HuH-7 (cell line): ENCODE measurements around the gene TGFA.

Experiments used
- DNase-seq: peaks from one replicate; pipeline ENCODE4 v3.0.0; 2011; ENCODE audit warnings: low spot score

TGFA gene

DNA sequence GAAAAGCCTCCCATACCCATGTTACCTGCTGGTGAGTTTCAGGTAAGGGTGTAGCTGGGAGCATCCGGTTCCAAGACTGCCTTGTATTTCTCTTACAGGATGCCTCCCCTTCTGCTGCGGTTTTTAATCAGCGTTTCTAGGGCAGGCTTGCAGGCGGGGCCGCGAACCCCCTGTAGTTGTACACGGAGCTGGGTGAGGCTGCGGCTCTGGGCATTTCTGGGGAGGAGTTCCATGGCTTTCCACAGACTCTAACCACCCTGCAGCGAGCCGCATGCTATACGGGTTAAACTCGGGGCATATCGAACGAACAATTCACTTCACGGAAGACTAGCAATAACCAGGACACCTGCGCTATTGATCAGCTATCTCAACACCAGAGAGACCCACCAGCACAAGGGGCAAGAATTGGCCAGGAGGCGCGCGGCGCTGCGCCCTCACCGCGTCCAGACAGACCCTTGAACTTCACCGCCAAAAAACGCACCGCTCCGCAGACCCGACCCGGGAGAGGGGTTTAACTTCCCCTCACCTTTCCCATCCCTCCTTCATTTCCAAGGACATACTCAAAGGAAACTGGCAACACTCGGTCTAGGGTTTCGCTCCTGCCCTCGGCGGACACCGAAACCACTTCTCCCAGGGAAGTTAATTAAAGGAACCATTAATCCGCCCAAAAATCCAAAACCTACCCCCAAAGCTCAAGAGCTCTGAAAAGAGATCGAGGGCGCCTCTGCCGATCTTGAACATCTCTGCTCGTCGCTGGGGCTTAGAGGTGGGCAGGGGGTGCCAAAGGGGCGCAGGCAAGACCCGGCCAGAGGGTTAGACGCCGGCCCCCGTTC lies 909 bp downstream of the TGFA start:
- DNase-seq: no peak

DNA sequence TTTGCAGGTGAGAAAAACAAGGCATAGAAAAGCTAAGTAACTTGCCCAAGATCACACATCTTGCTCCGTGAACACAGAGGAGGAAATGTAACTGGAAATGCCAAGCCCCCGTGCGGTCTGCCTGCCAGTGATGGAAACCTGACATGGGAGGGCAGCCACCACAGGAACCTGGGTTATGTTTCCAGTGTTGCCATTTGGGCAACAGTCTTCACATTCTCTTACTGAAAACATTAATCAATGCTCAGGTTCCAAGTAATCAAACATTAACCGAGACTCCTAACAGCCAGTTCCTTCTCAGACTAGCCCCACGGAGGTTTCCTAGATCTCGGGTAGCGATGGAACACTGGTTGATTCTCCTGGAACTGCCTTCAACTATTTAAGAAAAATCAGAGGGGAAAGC lies 2.5 kb downstream of the TGFA start:
- no peak for DNase-seq

DNA sequence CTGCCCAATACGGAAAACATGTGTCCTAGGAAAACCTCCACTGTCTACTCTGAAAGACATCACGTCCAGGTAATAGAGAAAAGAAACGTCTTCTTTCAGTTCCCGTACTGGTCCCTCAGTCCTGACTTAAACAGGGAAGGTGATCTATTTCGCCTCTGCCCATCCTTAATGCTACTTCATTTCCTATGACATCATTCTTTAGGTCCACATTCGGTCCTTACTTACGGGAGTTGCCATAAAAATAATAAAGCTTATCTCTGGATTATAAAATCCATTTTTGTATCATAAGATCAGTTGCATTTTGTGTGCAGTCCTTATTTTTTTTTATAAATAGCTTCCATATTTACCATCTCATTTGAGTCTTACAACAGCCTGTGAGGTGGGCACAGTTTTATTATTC lies 3.7 kb downstream of the TGFA start:
- no peak for DNase-seq

DNA sequence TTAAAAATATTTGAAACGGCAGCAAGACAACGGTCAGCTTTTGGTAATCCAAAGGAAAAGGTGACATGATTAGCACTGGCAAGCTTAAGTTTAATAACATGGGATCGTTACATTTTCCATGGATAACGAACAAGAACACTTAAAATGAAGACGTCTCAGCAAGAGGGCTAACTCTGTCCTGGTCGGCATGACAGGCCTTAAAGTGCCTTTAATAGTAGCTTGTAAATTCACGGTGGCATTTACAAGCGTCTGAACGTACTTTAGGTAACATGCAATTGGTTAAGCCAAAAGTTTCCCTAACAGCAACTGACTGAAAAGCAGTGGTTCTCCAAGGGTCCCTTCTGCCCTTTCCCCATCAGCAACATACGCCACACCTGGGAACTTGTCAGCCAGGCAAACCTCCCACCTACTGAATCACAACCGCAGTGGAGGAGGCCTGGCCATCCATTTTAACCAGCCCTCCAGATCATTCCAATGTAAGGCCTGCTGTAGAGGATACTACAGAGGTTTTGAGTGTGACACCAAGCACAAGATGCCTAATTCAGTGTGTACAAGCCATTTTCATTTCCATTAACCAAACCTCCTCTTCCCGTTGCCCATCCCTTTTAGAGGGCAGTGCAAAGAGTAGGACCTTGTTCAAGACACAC lies 4.4 kb downstream of the TGFA start:
- no peak for DNase-seq

DNA sequence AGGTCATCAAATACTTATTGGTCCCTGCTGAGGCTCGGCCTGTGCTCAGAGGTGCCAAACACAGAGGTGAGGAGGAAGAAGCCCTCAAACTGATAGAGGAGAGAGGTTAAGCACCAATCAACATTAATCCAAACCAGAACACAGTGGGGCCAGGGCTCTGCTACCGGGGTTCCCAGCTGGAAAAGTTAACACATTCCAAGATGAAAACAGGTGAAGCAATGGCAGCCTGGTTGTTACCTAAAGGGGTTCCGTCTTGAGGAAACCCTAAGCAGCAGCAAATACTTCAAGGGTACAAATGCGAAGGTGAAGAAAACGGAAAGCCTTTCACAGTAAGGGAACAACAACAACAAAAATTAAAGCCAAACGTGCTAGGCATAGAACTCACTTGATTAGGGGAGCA lies 5.4 kb downstream of the TGFA start:
- no peak for DNase-seq

DNA sequence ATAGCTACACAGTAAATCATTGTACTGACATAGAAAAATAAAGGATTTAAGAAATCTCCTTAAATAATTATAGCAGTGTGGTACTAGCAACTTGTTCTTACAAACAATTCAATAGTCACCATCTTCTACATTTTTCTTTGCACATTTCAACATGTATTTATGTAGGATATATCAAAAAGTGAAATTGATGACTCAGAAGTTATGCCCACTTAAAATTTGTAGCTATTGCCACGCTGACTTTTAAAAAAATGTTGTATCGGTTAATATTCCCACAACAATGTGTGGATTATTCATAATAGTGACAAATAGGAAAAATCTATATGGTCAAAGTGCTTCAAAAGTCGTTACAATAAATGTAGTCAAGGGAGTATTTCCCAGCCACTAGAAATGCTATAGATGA lies 6.7 kb downstream of the TGFA start:
- no peak for DNase-seq

DNA sequence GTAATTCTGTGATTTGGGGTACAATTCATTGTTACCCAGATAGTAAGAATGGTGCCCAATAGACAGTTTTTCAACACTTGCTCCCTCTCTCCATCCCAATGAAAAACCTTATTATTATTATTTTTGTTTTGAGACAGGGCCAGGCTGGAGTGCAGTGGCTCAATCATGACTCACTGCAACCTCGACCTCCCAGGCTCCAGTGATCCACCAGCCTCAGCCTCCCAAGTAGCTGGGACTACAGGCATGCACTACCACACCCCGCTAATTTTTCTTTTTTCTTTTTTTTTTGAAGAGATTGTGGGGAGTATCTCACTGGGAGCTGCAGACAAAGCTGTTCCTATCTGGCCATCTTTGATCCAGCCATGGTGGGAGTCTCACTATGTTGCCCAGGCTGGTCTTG lies 7.2 kb downstream of the TGFA start:
- no peak for DNase-seq

DNA sequence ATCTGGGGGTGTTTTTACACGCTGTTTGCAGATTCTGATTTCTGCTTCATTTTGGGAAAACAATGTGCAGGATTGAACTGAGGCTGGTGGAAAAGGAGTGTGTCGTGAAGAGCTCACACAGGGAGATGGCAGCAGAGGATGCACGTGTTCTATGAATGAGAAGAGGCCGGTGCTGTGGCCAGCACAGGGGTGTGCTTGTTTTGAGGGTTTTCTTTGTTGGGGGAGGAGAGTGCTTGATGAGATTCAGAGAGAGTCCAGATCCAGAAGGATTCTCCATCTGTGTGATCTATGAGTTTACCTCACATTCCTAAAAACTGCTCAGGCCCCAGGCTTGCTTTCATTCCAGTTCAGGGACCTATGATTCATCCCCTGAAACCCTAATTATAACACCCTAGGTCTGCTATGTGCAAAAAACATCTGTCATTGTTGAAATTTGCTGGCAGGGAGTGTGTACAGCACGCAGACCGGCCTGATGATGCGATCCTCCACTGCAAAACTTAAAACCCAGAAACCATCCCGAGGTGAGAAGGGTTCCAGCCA lies 12.1 kb downstream of the TGFA start:
- no peak for DNase-seq

DNA sequence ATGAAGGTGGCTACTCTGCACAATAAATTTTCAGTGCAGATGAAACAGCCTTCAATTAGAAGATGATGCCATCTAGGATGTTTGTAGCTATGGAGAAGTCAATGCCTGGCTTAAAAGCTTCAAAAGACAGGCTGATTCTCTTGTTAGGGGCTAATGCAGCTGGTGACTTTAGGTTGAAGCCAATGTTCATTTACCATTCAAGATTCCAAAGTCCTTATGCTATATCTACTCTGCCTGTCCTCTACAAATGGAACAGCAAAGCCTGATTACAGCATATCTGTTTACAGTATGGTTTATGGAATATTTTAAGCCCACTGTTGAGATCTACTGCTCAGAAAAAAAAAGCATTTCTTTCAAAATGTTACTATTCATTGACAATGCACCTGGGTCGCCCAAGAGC lies 15.8 kb downstream of the TGFA start:
- DNase-seq: no peak

DNA sequence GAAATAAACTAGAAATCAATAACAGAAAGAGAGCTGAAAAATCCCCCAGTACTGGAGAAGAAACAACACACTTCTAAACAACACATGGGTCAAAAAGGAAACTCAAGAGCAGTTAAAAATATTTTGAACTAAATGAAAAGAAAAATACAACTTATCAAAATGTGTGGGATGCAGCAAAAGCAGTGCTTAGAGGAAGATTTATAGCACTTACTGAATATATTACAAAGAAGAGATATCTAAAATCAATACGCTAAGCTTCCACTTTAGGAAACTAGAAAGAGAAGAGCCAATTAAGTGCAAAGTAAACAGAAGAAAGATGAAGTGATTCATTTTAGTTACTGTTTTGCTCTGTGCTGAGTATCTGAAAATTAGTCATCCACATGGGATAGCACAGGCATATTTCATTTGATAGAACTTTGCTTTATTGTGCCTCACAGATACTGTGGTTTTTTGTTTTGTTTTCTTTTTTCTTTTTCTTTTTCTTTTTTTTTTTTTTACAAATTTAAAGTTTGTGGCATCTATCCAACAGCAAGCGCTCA lies 17.0 kb downstream of the TGFA start:
- DNase-seq: no peak

DNA sequence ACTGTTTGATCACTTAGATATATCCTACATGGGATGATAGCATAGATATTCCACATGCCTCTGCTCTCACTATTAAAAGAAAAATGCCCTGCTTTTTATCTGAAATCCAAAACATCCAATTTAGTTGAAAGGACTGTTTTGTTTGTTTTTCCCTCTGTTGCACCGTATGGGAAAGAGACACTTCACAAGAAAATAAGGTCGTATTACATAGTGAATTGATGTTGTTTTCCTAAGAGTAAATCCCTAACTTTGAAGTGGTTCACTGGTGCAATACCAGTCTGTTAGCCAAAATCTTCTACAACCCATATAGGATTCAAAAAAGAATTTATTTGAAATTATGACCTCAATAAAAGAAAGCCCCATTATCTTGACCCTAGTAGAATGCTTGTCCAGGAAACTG lies 18.1 kb downstream of the TGFA start:
- no peak for DNase-seq

DNA sequence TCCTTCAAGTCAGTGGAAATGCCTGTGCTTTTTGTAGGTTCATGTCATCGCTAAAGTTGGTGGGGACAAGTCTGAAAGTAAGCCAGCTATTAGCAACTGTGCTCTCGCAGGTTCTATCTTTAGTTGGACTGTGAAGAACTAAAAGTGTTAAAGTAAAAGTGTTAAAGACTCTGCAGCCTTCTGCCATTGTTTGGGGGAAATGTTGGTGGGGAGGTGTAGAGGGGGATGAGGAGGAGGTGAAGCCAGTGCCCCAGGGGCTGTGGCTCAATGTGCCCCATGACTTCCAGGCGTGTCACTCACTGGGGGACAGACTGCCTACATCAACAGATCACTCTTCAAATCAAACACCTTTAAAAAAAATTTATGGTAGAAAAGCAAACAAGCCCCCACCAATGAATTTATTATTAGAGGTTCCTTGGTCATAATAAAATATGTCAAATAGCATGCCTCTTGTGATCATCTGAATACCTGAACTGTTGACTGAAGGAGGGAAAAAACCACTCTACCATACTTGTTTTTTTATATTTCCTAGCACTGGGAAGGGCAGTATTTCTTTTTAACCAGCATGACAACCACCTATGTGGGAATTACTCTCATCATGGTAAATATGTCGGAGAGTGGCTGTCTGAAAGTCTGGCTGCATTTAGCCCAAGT lies 19.3 kb downstream of the TGFA start:
- no peak for DNase-seq

DNA sequence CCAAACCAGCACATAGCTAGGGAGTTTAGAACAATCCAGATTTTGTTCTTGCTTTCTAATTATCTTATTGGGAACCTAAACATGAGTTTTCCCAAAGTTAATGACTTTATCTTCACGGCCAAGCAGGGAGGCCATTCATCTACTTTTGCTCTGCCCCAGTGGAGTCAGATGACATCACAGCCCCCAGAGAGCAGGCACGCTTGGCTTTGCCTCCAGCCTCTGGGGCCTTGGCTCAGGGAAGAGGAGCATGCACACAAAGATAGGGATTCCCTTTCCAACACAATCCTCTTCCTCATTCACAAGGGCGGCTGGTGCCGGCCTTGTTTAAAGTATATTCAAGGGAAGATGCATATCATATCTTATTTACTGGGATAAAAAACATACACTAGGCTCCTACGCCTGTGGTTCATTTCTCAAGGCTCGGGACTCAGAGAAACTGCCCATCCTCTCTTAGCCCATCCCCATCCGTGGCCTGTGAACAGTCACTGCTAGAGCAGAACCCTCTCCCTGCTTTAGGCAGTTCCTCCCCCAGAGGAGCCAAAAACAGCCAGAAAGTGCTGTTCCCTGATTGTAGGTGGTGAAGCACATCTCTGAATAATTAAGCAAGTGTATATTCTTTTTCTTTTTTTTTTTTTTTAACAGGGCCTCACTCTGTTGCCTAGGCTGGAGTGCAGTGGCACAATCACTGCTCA lies 21.2 kb downstream of the TGFA start:
- DNase-seq: no peak

DNA sequence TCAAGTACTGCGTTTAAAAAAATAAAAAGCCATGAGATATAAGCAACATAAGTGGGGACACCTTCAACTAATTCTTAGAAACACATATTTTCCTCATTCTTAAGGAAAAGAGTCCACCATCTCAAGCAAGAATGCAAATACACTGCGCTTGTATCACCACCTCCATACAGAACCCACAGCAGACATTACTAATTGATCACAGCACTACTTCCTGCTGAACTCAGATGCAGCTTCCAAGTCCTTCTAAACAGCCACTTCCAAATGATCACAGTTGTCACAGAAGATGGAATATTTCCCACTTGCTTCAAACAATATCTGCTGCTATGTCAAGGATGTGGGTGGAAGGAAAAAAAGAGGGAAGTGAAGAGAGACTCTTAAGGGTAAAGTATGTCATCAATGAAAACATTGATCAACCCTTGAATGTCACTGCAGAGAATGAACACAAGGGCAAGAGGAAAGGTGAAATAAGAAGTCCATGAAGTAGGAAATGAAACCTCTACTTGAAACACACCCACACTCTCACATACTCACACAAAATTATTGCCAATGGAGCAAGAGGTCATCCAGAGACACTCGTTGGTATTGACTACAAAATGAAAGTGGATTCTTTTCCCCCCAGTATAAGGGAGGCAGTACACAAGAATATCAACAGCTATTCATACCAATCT lies 22.1 kb downstream of the TGFA start:
- DNase-seq: no peak

DNA sequence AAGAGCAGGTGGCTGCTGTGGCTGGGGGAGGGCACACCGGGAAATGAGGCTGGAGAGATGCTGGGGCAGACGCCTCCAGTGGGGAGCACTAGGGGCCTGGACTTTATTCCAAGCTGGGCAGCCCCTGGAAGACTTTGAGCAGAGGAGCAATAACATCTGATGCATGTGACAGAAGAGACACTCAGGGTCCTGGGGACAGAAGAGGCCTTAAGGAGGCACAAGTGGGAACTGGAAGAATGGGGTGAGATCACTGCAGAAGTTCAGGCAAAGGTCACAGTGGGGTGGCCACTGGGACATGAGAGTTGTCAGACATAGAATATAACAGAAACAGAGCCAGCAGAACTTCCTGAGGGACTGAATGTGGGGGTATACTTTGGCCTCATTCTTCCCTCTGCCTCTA lies 24.0 kb downstream of the TGFA start:
- no peak for DNase-seq

DNA sequence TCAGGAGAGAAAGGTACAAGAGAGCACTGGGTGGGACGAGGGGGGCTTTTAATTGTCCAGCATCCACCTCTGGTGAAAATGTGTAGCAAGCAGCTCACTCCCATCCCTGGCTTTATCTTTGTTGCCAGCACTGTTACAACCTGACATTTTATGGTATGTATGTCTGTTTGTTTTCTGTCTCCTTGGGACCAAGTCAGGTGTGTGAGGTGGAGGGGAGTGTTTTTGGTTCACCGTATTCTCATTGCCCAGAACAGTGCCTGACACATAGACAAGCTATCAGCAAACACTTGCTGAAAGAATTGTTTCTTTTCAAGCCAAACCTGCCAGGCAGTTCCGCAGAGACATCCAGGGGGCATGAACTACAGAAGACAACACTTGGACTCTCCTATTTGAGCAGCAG lies 24.7 kb downstream of the TGFA start:
- no peak for DNase-seq

DNA sequence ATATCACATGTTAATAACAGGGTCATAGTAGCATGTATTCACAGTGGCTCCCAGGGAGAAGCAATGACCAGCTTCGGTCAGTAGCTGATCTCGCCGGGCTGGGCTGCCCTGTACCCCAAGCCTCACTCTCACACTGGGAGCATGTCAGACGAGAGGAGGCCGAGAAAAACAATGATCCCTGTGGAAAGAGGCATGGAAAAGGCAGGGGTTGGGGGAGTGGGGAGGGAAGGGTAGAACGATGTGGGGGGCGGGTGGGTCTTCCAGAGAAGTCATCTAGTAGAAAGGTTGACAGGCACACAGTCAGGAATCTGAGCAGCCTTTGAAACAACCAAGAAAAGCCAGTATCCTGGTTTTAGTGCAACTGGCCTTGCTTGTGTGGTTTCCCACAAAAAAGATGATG lies 25.4 kb downstream of the TGFA start:
- DNase-seq: no peak

DNA sequence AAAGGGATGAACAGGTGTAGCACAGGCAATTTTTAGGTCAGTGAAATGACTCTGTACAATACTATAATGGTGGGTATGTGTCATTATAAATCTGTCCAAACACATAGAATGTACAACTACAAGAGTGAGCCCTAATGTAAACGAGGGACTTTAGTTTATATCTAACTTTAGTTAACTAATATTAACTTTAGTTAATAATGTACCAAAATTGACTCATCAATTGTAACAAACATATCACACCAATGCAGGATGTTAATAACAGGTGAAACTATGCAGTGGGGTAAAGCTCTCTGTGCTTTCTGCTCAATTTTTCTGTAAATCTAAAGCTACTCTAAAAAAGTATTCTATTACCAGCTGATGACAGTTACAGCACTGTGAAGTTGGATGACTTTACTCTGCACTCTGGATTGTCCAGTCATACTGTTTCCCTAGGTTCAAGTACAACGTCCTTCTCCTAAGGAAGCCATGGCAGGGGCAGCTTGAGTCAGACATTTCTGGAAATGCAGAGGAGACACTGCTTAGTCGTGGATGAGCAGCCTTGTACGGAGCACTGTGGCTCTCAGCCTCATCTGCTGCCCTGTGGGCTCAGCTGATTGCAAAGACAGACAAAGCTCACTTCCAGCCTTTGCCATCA lies 26.1 kb downstream of the TGFA start:
- DNase-seq: no peak

DNA sequence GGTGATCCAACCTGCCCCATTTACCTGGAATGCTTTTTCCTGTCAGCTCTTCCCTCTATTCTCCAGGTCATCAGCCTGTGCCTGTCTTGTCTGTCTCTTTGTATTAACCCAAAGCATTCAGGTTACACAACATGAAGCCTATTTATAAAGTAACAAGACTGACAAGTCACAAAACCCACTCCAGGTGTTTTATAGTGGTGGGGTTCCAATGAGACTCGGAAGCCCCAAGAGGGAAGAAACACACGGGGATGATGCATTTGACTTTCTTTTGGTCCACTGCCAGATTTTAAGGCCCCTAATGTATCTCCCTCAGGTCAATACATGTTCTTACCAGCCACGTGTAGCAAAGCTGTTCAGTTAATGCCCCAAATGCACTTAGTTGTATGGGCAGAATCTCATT lies 27.5 kb downstream of the TGFA start:
- DNase-seq: no peak

DNA sequence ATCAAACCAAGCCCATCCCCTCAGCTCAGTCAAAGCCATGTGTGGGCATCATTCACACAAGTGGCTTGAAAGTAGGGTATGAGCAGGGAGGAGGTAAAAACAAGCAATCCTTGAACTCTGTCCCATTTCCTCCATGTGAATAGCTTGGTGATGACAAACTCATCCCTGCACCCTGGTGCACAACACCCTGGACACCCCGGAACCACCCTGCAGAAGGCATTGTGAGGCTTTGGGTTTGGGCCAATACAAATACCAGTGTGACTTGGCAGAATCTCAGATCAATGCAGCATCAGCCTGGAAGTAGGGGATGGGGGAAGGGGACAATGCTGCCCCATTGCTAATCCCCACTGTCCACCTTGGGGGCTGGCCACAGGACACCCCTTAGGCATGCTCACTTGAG lies 28.6 kb downstream of the TGFA start:
- DNase-seq: no peak
